KMS-11 (cell line): ENCODE data around the gene MYMX.
A peak's percentile ranks its signal among the peaks of the same experiment; 100 is the strongest.

Source experiments
- H2AFZ ChIP-seq: fragments of 200-600 bp; sonication (generic); 2 replicates; pipeline ENCODE4 v1.6.1; 2016; ENCODE audit warnings: antibody characterized with exemption, mixed run types, low read depth
- H3K27ac ChIP-seq: fragments of 200-600 bp; sonication (generic); 2 replicates; pipeline ENCODE4 v1.6.1; 2016; ENCODE audit warnings: mild to moderate bottlenecking, mixed run types
- H3K27me3 ChIP-seq: fragments of 200-600 bp; sonication (generic); 2 replicates; pipeline ENCODE4 v1.6.1; 2017; ENCODE audit warnings: mild to moderate bottlenecking, low read depth, mixed run types, moderate library complexity; ENCODE audit not compliant: insufficient read depth
- H3K36me3 ChIP-seq: fragments of 200-600 bp; sonication (generic); 2 replicates; pipeline ENCODE4 v1.6.1; 2017; ENCODE audit warnings: mild to moderate bottlenecking, mixed run types; ENCODE audit not compliant: insufficient read depth
- H3K4me1 ChIP-seq: fragments of 200-600 bp; sonication (generic); 2 replicates; pipeline ENCODE4 v1.6.1; 2016; ENCODE audit warnings: mild to moderate bottlenecking, low read depth, mixed run types; ENCODE audit not compliant: poor library complexity, severe bottlenecking
- H3K4me2 ChIP-seq: fragments of 200-600 bp; sonication (generic); 2 replicates; pipeline ENCODE4 v1.7.0; 2016; ENCODE audit warnings: mild to moderate bottlenecking, mixed run types
- H3K4me3 ChIP-seq: fragments of 200-600 bp; sonication (generic); IDR thresholded peaks from 2 replicates; pipeline ENCODE4 v1.6.1; 2017; ENCODE audit warnings: low read depth, low read length, mixed read lengths; ENCODE audit not compliant: insufficient read depth
- H3K79me2 ChIP-seq: fragments of 200-600 bp; sonication (generic); 2 replicates; pipeline ENCODE4 v1.6.1; 2016; ENCODE audit warnings: low read depth, mixed run types; ENCODE audit not compliant: insufficient read depth
- H3K9ac ChIP-seq: fragments of 200-600 bp; sonication (generic); 2 replicates; pipeline ENCODE4 v1.6.1; 2016; ENCODE audit warnings: mild to moderate bottlenecking, mixed run types
- H4K20me1 ChIP-seq: fragments of 200-600 bp; sonication (generic); 2 replicates; pipeline ENCODE4 v1.6.1; 2016; ENCODE audit warnings: mild to moderate bottlenecking, mixed run types; ENCODE audit not compliant: insufficient read depth
- TF ChIP-seq, protein P1 (sequence below): fragments of 200-600 bp; sonication (generic); conservative IDR thresholded peaks from 2 replicates; pipeline ENCODE4 v1.6.1; 2017; ENCODE audit warnings: low read depth, mild to moderate bottlenecking, antibody characterized with exemption, low read length, moderate library complexity, mixed read lengths

The MYMX gene

DNA sequence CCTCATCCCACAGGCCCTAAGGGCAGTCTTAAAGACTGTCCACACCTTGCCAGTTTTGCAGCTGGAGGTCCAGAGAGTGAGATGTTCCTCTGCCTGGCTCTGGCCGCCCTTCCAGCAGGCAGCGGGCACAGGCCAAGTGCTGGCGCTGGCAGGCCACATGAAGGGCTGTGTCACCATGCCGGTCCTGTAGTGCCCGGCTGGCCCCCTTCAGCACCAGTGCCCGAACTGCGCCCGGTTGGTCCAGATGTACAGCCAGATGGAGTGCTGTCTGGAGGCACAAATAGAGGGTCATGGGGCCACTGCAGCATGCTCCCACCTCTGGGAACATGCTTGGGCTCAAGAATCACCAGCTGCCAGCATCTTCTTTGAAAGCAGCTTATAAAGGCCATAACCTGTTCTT is 44.9 kb downstream of the MYMX start:
- Histone ChIP-seq H3K36me3 (no peaks in the 10 kb centered on the region; the same call in 1 of the 2 replicates), H3K9ac (no peak overlapping the region), H4K20me1 (no peaks in the 10 kb centered on the region), H3K4me1 (peaks cover 50% of the 10 kb centered on the region), H2AFZ (no peak overlapping the region), H3K27ac (peak overlapping the region; percentile 96; the same call in 1 of the 2 replicates), H3K79me2 (peaks cover 50% of the 10 kb centered on the region), H3K4me2 (peak overlapping the region; percentile 100; the same call in 1 of the 2 replicates), H3K4me3 (no peak overlapping the region), H3K27me3 (no peaks in the 10 kb centered on the region)
- TF ChIP-seq, protein P1, sequence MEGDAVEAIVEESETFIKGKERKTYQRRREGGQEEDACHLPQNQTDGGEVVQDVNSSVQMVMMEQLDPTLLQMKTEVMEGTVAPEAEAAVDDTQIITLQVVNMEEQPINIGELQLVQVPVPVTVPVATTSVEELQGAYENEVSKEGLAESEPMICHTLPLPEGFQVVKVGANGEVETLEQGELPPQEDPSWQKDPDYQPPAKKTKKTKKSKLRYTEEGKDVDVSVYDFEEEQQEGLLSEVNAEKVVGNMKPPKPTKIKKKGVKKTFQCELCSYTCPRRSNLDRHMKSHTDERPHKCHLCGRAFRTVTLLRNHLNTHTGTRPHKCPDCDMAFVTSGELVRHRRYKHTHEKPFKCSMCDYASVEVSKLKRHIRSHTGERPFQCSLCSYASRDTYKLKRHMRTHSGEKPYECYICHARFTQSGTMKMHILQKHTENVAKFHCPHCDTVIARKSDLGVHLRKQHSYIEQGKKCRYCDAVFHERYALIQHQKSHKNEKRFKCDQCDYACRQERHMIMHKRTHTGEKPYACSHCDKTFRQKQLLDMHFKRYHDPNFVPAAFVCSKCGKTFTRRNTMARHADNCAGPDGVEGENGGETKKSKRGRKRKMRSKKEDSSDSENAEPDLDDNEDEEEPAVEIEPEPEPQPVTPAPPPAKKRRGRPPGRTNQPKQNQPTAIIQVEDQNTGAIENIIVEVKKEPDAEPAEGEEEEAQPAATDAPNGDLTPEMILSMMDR, result no peak

DNA sequence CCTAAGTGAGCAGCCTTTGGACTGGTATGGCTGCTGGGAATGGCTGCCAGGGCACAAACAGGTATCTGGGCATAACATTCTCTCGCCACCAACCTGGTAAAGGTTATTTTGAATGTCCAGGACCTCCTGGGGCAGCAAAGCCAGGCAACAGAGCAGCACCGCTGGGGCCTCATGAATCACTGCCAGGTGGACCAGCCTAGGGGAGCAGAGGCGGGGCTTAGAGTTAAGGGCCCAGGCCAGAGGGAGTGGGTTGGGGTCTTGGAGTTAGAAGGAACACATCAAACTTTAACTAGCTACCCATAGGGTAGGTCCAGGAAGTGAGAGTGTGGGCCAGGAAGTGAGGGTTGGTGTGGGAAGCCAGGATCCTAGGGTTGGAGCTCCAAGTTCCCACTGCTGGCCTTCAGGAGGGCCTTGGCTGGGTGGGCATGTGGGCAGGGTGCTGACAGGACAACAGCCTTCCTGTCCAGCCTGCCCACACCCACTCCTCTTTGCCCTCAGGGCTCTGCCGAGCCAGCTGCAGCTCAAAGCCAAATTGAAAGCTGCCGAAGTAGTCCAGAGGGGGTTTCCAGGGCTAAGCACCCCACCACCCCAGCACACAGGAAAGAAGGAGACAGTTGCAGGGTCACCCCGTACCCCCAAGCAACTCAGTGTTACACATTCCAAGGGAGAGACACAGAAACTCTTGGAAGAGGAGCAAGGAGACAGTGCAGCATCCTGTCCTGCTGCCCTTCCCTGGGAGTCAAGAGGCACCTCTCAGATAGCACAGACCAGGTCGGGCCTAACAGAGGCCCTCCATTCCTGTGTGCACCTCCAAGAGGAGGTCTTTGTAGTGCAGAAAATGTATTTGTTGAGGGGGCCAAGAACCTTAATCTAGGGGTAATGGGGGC is 46.0 kb downstream of the MYMX start:
- Histone ChIP-seq H2AFZ (no peak overlapping the region), H3K4me2 (peak overlapping the region; percentile 100), H3K79me2 (peaks cover 45% of the 10 kb centered on the region), H3K4me1 (peaks cover 57% of the 10 kb centered on the region), H3K27ac (peak overlapping the region; percentile 96), H3K36me3 (no peaks in the 10 kb centered on the region; the same call in 1 of the 2 replicates), H3K4me3 (no peak overlapping the region), H4K20me1 (no peaks in the 10 kb centered on the region), H3K27me3 (no peaks in the 10 kb centered on the region), H3K9ac (peak overlapping the region; percentile 92)
- TF ChIP-seq, protein P1, result no peak

DNA sequence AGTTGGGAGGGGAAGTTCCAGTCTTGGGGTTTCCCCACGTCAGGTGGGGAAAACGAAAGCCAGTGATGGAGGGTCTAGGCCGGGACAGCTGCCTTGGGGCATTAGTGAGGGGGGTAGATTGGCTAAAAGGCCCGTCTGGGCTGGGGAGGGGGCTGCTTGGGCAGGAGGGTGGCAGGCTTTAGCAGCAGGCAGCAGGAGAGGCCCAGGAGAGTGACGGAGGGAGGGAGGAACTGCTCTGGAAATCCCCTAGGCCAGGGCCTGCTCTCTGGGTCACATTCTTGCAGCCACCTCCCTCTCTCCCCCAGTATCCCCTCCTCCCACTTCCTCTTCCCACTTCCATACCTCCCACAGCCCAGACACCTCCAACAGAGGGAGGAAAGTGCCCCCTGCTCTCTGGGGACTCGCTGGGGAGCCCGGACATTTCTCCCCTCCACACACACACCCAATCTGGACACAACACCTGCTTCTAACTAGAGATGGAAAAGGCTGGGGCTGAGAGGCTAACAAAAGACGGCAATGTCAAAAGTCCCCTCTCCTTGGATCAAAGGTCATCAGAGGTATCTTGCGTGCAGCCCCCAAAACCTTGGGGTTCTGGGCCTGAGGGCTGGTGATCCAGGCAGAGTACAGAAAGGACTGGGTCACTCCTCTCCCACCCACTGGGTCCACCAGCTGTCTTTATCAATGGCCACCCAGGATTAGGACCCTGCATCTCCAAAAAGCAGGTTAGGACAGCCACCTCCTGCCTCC is 46.8 kb downstream of the MYMX start:
- peaks cover 52% of the 10 kb centered on the region for H3K4me1 ChIP-seq
- no peaks in the 10 kb centered on the region for H4K20me1 ChIP-seq
- peak overlapping the region; percentile 100 for H3K4me2 ChIP-seq
- peaks cover 45% of the 10 kb centered on the region for H3K79me2 ChIP-seq
- no peaks in the 10 kb centered on the region; the same call in 1 of the 2 replicates for H3K36me3 ChIP-seq
- no peaks in the 10 kb centered on the region for H3K27me3 ChIP-seq
- peak overlapping the region; percentile 96 for H3K27ac ChIP-seq
- TF ChIP-seq, protein P1, result no peak
- peak overlapping the region; percentile 92 for H3K9ac ChIP-seq
- no peak overlapping the region for H3K4me3 ChIP-seq
- no peak overlapping the region for H2AFZ ChIP-seq

DNA sequence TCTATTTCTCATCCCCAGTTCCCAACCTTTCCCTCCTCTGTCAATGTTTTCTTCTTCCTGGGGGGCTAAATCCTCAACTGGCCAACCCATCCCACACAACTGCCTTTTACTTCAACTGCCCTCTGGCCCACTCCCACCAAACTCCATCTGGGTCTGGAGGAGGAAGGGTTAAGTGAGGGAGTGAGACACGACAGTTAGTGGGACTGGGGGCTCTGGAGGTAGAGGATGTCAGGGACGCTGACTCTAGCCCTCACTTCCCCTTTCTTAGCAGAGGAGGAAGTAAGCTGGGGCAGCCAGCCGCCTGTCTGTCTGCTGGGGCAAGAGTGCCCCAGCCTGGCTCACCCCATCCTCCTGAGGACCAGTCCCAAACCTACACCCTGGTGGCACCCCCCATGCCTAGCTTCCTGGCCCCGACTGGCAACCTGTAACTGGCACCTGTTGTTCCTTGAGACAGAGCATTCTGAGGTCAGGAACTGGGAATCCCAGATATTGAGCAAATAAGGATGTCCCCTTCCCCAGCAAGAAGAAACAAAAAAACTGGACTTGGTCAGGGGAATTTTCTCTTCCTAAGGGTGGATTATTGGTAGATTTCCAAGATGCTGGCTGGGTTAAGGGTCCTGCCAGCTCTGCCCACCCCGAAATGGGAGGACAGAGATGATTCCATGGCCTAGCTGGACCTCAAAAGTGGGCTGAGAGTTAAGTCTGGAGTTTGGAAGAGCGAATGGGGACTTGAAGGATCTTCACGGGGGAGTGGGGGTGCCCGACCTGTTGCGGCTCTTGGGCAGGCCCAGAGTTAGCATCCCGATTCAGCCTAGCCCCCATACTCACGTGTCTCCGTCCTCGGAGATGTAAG is 47.7 kb downstream of the MYMX start:
- H3K27me3 ChIP-seq, result peaks cover 7% of the 10 kb centered on the region; the same call in 1 of the 2 replicates
- peak overlapping the region; percentile 50; the same call in 1 of the 2 replicates for H2AFZ ChIP-seq
- H3K27ac ChIP-seq, result peak overlapping the region; percentile 96
- peaks cover 51% of the 10 kb centered on the region for H3K4me1 ChIP-seq
- no peaks in the 10 kb centered on the region for H3K36me3 ChIP-seq
- TF ChIP-seq, protein P1, result no peak; the same call in 1 of the 2 replicates
- peak overlapping the region; percentile 100 for H3K4me2 ChIP-seq
- peak overlapping the region; percentile 92 for H3K9ac ChIP-seq
- H3K79me2 ChIP-seq, result peaks cover 45% of the 10 kb centered on the region
- H3K4me3 ChIP-seq, result no peak overlapping the region
- H4K20me1 ChIP-seq, result no peaks in the 10 kb centered on the region
